ENCODE measurements around the gene TMEM9. TPM values are rescaled to one million over a fixed set of nuclear protein-coding genes. Genes with fewer than 3 reads are reported as not detected.

TMEM9 gene
- total RNA-seq: 81.3 and 87.5 TPM in 2 replicates

GRCh38 chr1:201154389-201155165 lies at the start of gene TMEM9:
Gene TMEM9 (minus strand): TSS chr1:201154474. CDS start chr1:201153923, 551 bp downstream.

GRCh38 chr1:201190624-201191051 lies 36.4 kb upstream of the TMEM9 start, which contains the start of gene IGFN1:
Gene IGFN1 (plus strand): TSS chr1:201190824. CDS start chr1:201193294, 2,470 bp downstream.

GRCh38 chr1:201126832-201127754 lies 27.2 kb downstream of the TMEM9 start, which contains the start of gene ASCL5:
Gene ASCL5 (minus strand): TSS chr1:201127184. CDS start chr1:201115372, 11,812 bp downstream.

GRCh38 chr1:201112173-201112731 lies 42.0 kb downstream of the TMEM9 start, which contains the start of gene CACNA1S:
Gene CACNA1S (minus strand): TSS chr1:201112426. CDS start chr1:201112339, 87 bp downstream.

Other genes starting within 250 kb of the TMEM9 start
- gene KIF21B, start 130.8 kb downstream of the TMEM9 start, total RNA-seq: 1.4 and 1.8 TPM in 2 replicates
- gene CACNA1S, start 42.0 kb downstream of the TMEM9 start, total RNA-seq: not detected in 2 replicates
- not detected in 2 replicates for gene ASCL5, start 27.3 kb downstream of the TMEM9 start, total RNA-seq
- gene IGFN1, start 36.4 kb upstream of the TMEM9 start, total RNA-seq: not detected in 2 replicates
- not detected in 2 replicates for gene PKP1, start 129.0 kb upstream of the TMEM9 start, total RNA-seq
- gene TNNT2, start 223.2 kb upstream of the TMEM9 start, total RNA-seq: not detected in 2 replicates
- gene LAD1, start 244.8 kb upstream of the TMEM9 start, total RNA-seq: not detected in 2 replicates

All from myometrial cell (primary cell).